ENCODE data around the gene NUMA1. TPM values are rescaled to one million over a fixed set of nuclear protein-coding genes. Genes with fewer than 3 reads are reported as not detected.

The NUMA1 gene
- total and polyA plus RNA-seq, 2 of the 13 experiments (the other 11 are each of a cell fraction or from before 2014, with no cell fraction given): 57.3 to 60.2 TPM

GRCh38 chr11:72084965-72085364 lies 4.6 kb upstream of the NUMA1 start:
- no peak overlapping the region for H3K4me3 ChIP-seq (replicated peaks in 1 of 3; ENCODE audit: insufficient read depth in 1 of 3, low read depth in 2 of 3, low read length in 3 of 3)
- no peak overlapping the region for H3K27ac ChIP-seq (ENCODE audit: extremely low read length, insufficient read depth, low read length)
- H3K9me3 ChIP-seq (ENCODE audit: low read length): no peaks in the 10 kb centered on the region
- CTCF ChIA-PET (ENCODE audit: low intra/inter-chr PET ratio, low total read pairs): no interaction called here
- no peak overlapping the region for H3K4me2 ChIP-seq (ENCODE audit: low read depth, low read length)
- 100% methylated on average over 1 of the region's 1 CpG for WGBS (ENCODE audit: low lambda C conversion rate)
- in situ Hi-C loops (cut with HindIII; ENCODE audit: extremely low pct_ligation_motif_present, low pct_unique_long_range_greater_than_20kb): no loop called here
- H4K20me1 ChIP-seq (ENCODE audit: insufficient read depth, low read length): no peaks in the 10 kb centered on the region
- peaks cover 2 to 4% of the 10 kb centered on the region in 2 experiments; a peak in 2 of 5 replicates for H3K36me3 ChIP-seq (replicated peaks in 1 of 2; ENCODE audit: control insufficient read depth in 1 of 2, insufficient read depth in 2 of 2, low read length in 2 of 2)
- peaks cover under 1% of the 10 kb centered on the region for H3K79me2 ChIP-seq (ENCODE audit: insufficient read depth, low read length)
- DNase-seq (ENCODE audit: low spot score) (no peak), FAIRE-seq (no peak), ATAC-seq (no peak)
- H3K4me1 ChIP-seq (ENCODE audit: insufficient read depth, low read length): peaks cover 12% of the 10 kb centered on the region
- TF ChIP-seq PATZ1 (CRISPR knock-in tag; IDR thresholded peaks at IDR 0.05): no peak
- TF ChIP-seq, protein P1, sequence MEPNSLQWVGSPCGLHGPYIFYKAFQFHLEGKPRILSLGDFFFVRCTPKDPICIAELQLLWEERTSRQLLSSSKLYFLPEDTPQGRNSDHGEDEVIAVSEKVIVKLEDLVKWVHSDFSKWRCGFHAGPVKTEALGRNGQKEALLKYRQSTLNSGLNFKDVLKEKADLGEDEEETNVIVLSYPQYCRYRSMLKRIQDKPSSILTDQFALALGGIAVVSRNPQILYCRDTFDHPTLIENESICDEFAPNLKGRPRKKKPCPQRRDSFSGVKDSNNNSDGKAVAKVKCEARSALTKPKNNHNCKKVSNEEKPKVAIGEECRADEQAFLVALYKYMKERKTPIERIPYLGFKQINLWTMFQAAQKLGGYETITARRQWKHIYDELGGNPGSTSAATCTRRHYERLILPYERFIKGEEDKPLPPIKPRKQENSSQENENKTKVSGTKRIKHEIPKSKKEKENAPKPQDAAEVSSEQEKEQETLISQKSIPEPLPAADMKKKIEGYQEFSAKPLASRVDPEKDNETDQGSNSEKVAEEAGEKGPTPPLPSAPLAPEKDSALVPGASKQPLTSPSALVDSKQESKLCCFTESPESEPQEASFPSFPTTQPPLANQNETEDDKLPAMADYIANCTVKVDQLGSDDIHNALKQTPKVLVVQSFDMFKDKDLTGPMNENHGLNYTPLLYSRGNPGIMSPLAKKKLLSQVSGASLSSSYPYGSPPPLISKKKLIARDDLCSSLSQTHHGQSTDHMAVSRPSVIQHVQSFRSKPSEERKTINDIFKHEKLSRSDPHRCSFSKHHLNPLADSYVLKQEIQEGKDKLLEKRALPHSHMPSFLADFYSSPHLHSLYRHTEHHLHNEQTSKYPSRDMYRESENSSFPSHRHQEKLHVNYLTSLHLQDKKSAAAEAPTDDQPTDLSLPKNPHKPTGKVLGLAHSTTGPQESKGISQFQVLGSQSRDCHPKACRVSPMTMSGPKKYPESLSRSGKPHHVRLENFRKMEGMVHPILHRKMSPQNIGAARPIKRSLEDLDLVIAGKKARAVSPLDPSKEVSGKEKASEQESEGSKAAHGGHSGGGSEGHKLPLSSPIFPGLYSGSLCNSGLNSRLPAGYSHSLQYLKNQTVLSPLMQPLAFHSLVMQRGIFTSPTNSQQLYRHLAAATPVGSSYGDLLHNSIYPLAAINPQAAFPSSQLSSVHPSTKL (CRISPR knock-in tag; IDR thresholded peaks at IDR 0.05): no peak
- no peak for TF ChIP-seq SUZ12 (IDR thresholded peaks at IDR 0.05; ENCODE audit: low read depth, low read length)
- no peak for TF ChIP-seq FOXC1 (CRISPR knock-in tag; IDR thresholded peaks at IDR 0.05; ENCODE audit: borderline replicate concordance)
- TF ChIP-seq NRL (CRISPR knock-in tag; IDR thresholded peaks at IDR 0.05; ENCODE audit: borderline replicate concordance): no peak
- no peak for TF ChIP-seq MYC (CRISPR knock-in tag; IDR thresholded peaks at IDR 0.05; ENCODE audit: borderline replicate concordance)
- TF ChIP-seq ZBTB3 (CRISPR knock-in tag; IDR thresholded peaks at IDR 0.05; ENCODE audit: borderline replicate concordance, low read depth): no peak
- no peak for TF ChIP-seq ZZZ3 (CRISPR knock-in tag; IDR thresholded peaks at IDR 0.05; ENCODE audit: borderline replicate concordance)
- TF ChIP-seq ZNF367 (CRISPR knock-in tag; IDR thresholded peaks at IDR 0.05; ENCODE audit: borderline replicate concordance): no peak
- TF ChIP-seq, protein P2, sequence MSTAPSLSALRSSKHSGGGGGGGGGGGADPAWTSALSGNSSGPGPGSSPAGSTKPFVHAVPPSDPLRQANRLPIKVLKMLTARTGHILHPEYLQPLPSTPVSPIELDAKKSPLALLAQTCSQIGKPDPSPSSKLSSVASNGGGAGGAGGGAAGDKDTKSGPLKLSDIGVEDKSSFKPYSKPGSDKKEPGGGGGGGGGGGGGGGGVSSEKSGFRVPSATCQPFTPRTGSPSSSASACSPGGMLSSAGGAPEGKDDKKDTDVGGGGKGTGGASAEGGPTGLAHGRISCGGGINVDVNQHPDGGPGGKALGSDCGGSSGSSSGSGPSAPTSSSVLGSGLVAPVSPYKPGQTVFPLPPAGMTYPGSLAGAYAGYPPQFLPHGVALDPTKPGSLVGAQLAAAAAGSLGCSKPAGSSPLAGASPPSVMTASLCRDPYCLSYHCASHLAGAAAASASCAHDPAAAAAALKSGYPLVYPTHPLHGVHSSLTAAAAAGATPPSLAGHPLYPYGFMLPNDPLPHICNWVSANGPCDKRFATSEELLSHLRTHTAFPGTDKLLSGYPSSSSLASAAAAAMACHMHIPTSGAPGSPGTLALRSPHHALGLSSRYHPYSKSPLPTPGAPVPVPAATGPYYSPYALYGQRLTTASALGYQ (CRISPR knock-in tag; IDR thresholded peaks at IDR 0.05): no peak
- no peak for TF ChIP-seq ZNF121 (CRISPR knock-in tag; IDR thresholded peaks at IDR 0.05)
- no peak for TF ChIP-seq HNRNPH1 (optimal IDR thresholded peaks at IDR 0.05; ENCODE audit: low read depth, low read length)
- no peak overlapping the region for H2AFZ ChIP-seq (ENCODE audit: low read length)
- POLR2A ChIA-PET: interaction anchor here (1.1 to 1.4 kb wide), 3 partner anchors 8 to 44 kb away, joined by 3 to 6 read pairs (median 3); no protein-coding TSS in a partner anchor
- no peak overlapping the region for H3K9ac ChIP-seq (ENCODE audit: insufficient read depth, low read depth, low read length)
- BruUV-seq (replicated peaks): no TSS peak
- intact Hi-C loops (cut with micrococcal nuclease; ENCODE audit: unreplicated experiment): no loop called here
- H3K27me3 ChIP-seq (ENCODE audit: control insufficient read depth in 1 of 2, insufficient read depth in 2 of 2, low read length in 2 of 2): no peaks in the 10 kb centered on the region
